Frontal cortex (tissue), 4 donors: ENCODE data around the gene LY6G5B. TPM values are rescaled to one million over a fixed set of nuclear protein-coding genes. Genes with fewer than 3 reads are reported as not detected.

ENCODE experiments used
- DNase-seq, 2 donors: peaks; one replicate each; pipeline ENCODE4 v3.0.0; 2012; ENCODE audit warnings: low spot score in 2 of 2
- FAIRE-seq: peaks from 2 replicates; lab custom pipeline; 2012; peaks lifted over from hg19 to GRCh38; lab: Jason Lieb, UNC
- total RNA-seq: library from RNA; depleted of rRNA; stranded (reverse); fragments of >200 nt; gene quantifications from one replicate; pipeline ENCODE4 v1.2.3, GENCODE V29; 2014
- donor health status: control.
- donor health status: control.
- donor health status: control.

Gene LY6G5B
- total RNA-seq, 1 donor from 2014 or later: 1.6 TPM

- FAIRE-seq: no peak
- DNase-seq: no peak
Measured at GRCh38 chr6:31661262-31662123, 8.3 kb upstream of the LY6G5B start.

DNA sequence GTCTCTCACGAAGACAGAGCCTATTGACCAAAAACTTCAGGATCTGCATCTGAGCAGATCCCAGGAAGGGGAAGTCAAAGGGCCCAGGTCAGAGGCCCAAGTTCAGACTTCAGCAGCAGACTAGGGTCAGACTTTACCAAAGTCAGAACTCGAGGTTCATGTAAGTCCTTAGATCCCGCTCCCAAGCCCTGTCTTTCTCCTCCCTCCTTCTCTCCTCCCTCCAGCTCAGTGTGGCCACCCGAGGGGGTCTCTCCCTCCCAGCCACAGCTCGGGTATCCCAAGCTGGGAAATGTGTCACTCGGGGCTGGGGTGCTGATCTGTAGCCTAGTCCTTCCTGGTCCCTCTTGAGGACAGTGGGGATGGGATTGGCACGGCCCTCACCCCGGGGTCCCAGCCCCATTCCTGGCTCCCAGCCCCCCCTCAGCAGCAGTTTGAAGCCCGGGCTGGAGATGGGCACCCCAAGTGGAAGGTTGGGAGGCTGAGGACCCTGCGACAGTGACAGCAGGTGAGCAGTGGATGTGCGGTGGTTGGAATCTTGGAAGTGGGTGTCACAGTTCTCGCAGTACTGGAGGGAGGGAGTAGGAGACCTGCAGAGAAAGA, 7.6 kb upstream of the LY6G5B start:
- DNase-seq: no peak
- no peak for FAIRE-seq

DNA sequence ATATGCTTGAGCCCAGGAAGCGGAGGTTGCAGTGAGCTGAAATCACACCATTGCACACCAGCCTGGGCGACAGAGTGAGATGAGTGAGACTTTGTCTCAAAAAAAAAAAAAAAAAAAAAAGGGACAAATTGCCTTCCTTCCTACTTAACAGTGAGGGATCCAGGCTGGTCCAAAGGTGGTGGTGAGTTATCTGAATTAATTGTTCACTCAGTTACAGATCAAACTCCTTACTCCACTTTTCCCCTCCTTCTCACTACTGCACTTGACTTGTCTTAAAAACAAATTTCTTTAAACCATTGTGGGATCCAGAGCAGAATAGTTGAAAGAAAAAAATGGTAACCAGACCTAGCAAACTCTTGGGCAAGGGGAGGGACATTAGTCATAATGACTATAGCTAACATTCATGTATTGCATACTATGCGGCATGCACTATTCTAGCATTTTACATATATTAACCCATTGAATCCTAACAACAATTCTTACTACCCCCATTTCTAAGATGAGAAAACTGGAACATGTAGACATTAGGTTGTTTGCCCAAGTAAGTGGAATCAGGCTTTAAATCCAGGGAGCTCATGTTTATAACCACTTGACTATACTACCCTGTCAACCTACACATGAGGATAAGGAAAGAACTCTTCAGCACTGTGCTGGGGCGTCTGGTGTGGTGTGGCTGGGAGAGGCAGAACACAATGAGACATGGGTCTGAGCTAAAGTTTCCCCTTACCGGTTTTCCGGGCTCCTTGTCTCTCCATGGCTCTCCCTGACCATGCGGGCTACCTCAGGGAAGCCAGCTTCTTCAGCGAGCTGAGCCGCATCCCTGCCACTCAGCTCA, 6.4 kb upstream of the LY6G5B start:
- no peak for FAIRE-seq
- no peak for DNase-seq

- DNase-seq (peak in 1 of 2 donors; percentile 58), FAIRE-seq (no peak)
Measured at GRCh38 chr6:31663961-31664789, 5.6 kb upstream of the LY6G5B start.

DNA sequence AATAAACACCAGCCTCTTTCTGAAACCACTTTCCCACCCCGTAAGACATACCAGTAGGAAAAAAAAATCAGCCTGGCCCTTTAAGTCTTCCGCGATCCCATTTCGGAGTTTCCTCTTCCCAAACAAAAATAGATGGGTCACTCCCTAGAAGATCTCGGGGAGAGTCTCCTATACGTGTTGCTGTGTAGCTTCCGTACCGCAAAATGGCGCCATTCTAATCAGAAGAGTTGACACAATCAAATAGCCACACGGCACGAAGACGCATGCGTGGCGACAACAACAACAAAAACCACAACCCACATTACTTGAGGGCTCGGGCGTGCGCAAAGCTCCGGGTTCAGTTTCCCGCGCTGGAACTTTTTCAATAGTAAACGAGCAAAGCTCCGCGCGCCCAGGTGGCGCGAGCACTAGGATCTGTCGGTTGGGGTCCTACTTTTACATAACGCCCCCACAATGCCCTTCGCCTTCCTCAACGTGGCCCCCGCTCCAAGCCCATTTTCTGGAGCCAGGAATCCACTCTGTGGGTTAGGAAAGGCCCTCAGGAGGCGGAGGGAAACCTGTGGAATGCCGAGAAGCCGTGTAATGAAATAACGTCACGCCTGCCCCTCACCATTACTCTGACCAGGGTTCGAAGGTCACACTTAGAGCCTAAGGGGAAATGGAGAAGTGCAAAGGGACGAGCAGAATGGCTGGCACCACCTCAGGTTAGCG, 4.8 kb upstream of the LY6G5B start, which contains the start of gene GPANK1:
Gene GPANK1 (minus strand): TSS at position 208 of the 711 bp plus-strand sequence. CDS start 519 bp downstream, outside the sequence.
- no peak for FAIRE-seq

GRCh38 chr6:31665501-31666336, 4.1 kb upstream of the LY6G5B start, which contains the start of gene CSNK2B:
Gene CSNK2B (plus strand): TSS chr6:31666080. CDS start chr6:31666832, 752 bp downstream.
- peak; percentile 95 to 98 for DNase-seq
- no peak for FAIRE-seq

More for the DNA sequence above, 4.8 kb upstream of the LY6G5B start, which contains the start of gene GPANK1:
- DNase-seq: peak; percentile 80 to 81

- no peak for DNase-seq
- FAIRE-seq: no peak
Measured at GRCh38 chr6:31666337-31666965, 3.3 kb upstream of the LY6G5B start.

GRCh38 chr6:31676322-31676903, 6.6 kb downstream of the LY6G5B start:
- FAIRE-seq: no peak
- DNase-seq: no peak

DNA sequence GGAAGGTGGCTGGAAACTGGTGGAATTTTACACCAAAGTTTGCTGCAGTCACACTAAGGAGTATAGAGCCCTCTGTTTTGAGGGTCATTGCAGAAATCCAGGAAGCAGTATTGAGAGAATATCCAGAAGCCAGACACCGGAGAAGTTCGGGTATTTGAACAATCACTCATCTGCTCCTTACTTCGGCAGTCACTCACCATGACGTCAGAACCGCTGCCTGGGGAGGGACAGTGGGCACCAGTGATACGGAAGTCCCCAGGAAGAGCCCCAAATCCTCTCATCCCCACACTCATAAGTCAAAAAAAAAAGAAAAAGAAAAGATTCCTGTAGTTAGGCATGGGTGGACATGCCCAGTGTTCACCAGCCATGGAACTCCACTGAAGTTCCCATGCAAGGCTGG, 7.1 kb downstream of the LY6G5B start:
- DNase-seq (no peak), FAIRE-seq (no peak)

GRCh38 chr6:31677955-31678354, 8.2 kb downstream of the LY6G5B start:
- DNase-seq: no peak
- no peak for FAIRE-seq

GRCh38 chr6:31680226-31681134, 10.7 kb downstream of the LY6G5B start, which contains the start of gene LY6G5C:
Gene LY6G5C (minus strand): TSS chr6:31681067. CDS start chr6:31680373, 694 bp downstream.
- no peak for FAIRE-seq

GRCh38 chr6:31681135-31681671, 11.4 kb downstream of the LY6G5B start:
- FAIRE-seq (no peak), DNase-seq (peak in 1 of 2 donors; percentile 67)

More at GRCh38 chr6:31680226-31681134, 10.7 kb downstream of the LY6G5B start, which contains the start of gene LY6G5C:
- peak; percentile 71 to 83 for DNase-seq

DNA sequence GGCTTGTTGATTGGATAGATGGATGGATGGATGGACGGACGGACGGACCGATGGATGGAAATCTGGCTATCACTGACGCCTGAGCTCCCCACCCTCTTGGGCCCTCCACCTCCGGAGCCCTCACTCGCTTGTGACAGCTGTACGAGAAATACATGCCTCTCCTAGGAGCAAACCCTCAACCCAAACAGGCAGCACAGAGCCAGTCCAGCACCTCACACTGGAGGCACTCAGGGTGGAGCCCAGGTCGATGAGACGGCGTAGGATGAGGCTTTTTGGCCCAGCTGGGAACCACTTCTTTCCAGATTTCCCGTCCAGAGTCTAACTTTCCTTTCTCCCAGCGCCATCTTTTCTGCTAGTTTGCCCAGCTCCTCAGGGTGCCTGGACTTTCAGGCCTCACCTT, 13.8 kb downstream of the LY6G5B start:
- no peak for FAIRE-seq
- DNase-seq: no peak

DNA sequence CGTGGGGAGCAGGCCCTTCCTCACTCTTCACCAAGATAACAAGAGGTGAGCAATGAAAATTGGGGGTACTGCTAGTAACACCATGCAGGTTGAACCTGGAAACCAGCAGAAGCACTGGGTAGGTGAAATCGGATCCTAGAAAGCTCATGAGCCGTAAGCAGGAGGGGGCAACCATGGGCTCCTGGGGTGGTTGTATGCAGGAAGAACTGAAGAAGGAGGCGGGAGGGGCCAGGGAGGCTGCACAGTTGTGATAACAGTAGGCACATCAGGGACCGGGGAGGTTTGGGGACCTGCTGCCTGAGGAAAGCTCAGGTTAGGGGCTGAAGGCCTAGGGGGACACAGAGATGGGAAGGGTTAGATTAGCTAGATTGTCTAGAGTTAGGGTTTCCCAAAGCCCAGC, 16.7 kb downstream of the LY6G5B start:
- FAIRE-seq (no peak), DNase-seq (no peak)

- FAIRE-seq (no peak), DNase-seq (no peak)
Measured at GRCh38 chr6:31687321-31687720, 17.5 kb downstream of the LY6G5B start.
